ENCODE data around the gene GLIPR2. TPM values are rescaled to one million over a fixed set of nuclear protein-coding genes. Genes with fewer than 3 reads are reported as not detected.

The GLIPR2 gene
- total and polyA plus RNA-seq, 2 of the 13 experiments (the other 11 are each of a cell fraction or from before 2014, with no cell fraction given): 0.08 to 0.42 TPM

DNA sequence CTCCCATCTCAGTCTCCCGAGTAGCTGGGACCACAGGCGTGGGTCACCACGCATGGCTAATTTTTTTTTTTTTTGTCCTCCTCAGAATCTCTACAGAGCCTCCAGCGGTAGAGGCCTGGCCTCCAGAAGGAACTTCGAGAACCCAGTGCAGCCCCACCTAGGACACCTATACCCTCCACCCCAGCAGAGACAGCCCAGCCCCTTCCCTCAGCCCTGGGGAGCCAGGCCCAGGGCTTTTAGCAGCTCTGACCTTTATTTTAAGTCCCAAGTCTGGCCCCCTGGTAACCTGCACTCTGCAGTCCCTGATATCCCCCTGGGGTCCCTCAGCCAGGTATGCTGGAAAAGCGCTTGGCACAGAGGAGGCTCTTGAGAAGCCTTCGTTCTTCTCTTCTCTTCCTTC lies 5.2 kb downstream of the GLIPR2 start:
- FAIRE-seq: no peak
- H3K27ac ChIP-seq (ENCODE audit: extremely low read length, insufficient read depth, low read length): no peak overlapping the region
- no peak for ATAC-seq
- no peaks in the 10 kb centered on the region for H3K79me2 ChIP-seq (ENCODE audit: insufficient read depth, low read length)
- no peaks in the 10 kb centered on the region for H3K36me3 ChIP-seq (replicated peaks in 1 of 2; ENCODE audit: control insufficient read depth in 1 of 2, insufficient read depth in 2 of 2, low read length in 2 of 2)
- ChIA-PET CTCF (ENCODE audit: low intra/inter-chr PET ratio, low total read pairs) (no interaction called here), POLR2A (no interaction called here)
- intact Hi-C loops (cut with micrococcal nuclease; ENCODE audit: unreplicated experiment): no loop called here
- no peak overlapping the region for H3K9ac ChIP-seq (ENCODE audit: insufficient read depth, low read depth, low read length)
- 48% methylated on average over 7 of the region's 7 CpGs for WGBS (ENCODE audit: low lambda C conversion rate)
- H3K4me1 ChIP-seq (ENCODE audit: insufficient read depth, low read length): peaks cover 25% of the 10 kb centered on the region
- H3K9me3 ChIP-seq (ENCODE audit: low read length): peaks cover 11% of the 10 kb centered on the region; the same call in 1 of the 2 replicates
- H3K4me3 ChIP-seq (replicated peaks in 1 of 3; ENCODE audit: insufficient read depth in 1 of 3, low read depth in 2 of 3, low read length in 3 of 3): no peak overlapping the region
- no peak overlapping the region for H3K4me2 ChIP-seq (ENCODE audit: low read depth, low read length)
- peaks cover 9 to 36% of the 10 kb centered on the region in 2 experiments for H3K27me3 ChIP-seq (ENCODE audit: control insufficient read depth in 1 of 2, insufficient read depth in 2 of 2, low read length in 2 of 2)
- no peak for DNase-seq (ENCODE audit: low spot score)
- TF ChIP-seq, protein P1, sequence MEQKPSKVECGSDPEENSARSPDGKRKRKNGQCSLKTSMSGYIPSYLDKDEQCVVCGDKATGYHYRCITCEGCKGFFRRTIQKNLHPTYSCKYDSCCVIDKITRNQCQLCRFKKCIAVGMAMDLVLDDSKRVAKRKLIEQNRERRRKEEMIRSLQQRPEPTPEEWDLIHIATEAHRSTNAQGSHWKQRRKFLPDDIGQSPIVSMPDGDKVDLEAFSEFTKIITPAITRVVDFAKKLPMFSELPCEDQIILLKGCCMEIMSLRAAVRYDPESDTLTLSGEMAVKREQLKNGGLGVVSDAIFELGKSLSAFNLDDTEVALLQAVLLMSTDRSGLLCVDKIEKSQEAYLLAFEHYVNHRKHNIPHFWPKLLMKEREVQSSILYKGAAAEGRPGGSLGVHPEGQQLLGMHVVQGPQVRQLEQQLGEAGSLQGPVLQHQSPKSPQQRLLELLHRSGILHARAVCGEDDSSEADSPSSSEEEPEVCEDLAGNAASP (CRISPR knock-in tag; IDR thresholded peaks at IDR 0.05; ENCODE audit: borderline replicate concordance): no peak
- BruUV-seq (replicated peaks): no TSS peak
- no peaks in the 10 kb centered on the region for H4K20me1 ChIP-seq (ENCODE audit: insufficient read depth, low read length)
- in situ Hi-C loops (cut with HindIII; ENCODE audit: extremely low pct_ligation_motif_present, low pct_unique_long_range_greater_than_20kb): no loop called here
- H2AFZ ChIP-seq (ENCODE audit: low read length): no peak overlapping the region

DNA sequence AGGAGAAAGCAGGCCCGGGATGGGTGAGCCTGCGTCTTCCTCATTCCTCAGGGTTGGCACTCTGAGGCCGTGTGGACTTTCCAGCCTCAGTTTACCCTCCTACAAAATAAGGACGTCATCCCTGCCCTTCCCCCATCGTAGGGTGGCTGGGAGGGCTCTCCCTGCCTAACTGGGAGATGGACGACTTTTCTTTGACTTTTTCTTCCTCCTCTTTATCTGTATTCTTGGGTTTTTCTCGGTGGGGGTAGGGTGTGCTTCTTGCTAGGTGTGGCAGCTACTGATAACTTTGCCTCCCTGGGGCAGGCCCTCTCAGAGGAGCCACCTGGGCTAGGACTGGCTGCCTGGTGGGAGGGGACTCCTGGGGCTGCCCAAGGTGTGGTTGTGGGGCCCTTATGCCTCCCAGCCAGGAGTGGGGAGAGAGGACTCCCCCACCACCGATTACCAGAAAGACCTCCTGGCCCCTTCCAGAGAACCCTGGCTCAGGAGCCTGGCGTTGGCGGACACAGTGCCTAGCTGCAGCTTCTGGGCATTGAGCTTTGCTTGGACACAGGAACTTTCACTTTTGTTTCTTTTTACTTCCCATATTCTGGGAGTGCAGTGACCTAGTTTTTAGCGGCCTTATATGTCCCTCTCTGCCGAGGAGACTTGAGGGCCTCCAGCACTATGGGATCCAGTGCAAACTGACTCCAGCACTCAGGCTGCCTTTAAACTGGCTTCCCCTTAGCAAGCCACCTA lies 6.1 kb downstream of the GLIPR2 start:
- Histone ChIP-seq H3K4me1 (ENCODE audit: insufficient read depth, low read length) (peaks cover 16% of the 10 kb centered on the region; the same call in 1 of the 2 replicates), H3K36me3 (replicated peaks in 1 of 2; ENCODE audit: control insufficient read depth in 1 of 2, insufficient read depth in 2 of 2, low read length in 2 of 2) (no peaks in the 10 kb centered on the region), H3K4me3 (replicated peaks in 1 of 3; ENCODE audit: insufficient read depth in 1 of 3, low read depth in 2 of 3, low read length in 3 of 3) (peak overlapping the region; percentile 3 to 57 (median 32); a peak in 4 of 6 replicates), H4K20me1 (ENCODE audit: insufficient read depth, low read length) (no peaks in the 10 kb centered on the region), H3K27ac (ENCODE audit: extremely low read length, insufficient read depth, low read length) (no peak overlapping the region), H3K4me2 (ENCODE audit: low read depth, low read length) (peak overlapping the region; percentile 59), H2AFZ (ENCODE audit: low read length) (peak overlapping the region; percentile 20), H3K79me2 (ENCODE audit: insufficient read depth, low read length) (no peaks in the 10 kb centered on the region), H3K27me3 (ENCODE audit: control insufficient read depth in 1 of 2, insufficient read depth in 2 of 2, low read length in 2 of 2) (peaks cover 6 to 27% of the 10 kb centered on the region in 2 experiments), H3K9ac (ENCODE audit: insufficient read depth, low read depth, low read length) (peak overlapping the region; percentile 23; the same call in 1 of the 2 replicates), H3K9me3 (ENCODE audit: low read length) (peaks cover 11% of the 10 kb centered on the region; the same call in 1 of the 2 replicates)
- TF ChIP-seq ZNF891 (CRISPR knock-in tag; IDR thresholded peaks at IDR 0.05): peak; percentile 6; the same call in 1 of the 2 replicates
- TF ChIP-seq ZNF672 (CRISPR knock-in tag; IDR thresholded peaks at IDR 0.05): no peak
- no peak for TF ChIP-seq WIZ (CRISPR knock-in tag; IDR thresholded peaks at IDR 0.05)
- TF ChIP-seq ZKSCAN5 (CRISPR knock-in tag; IDR thresholded peaks at IDR 0.05): no peak
- TF ChIP-seq RNF2 (conservative IDR thresholded peaks at IDR 0.05; ENCODE audit: low read depth): no peak
- DNase-seq (ENCODE audit: low spot score): no peak
- no peak for FAIRE-seq
- ATAC-seq: peak; percentile 25
- in situ Hi-C loops (cut with HindIII; ENCODE audit: extremely low pct_ligation_motif_present, low pct_unique_long_range_greater_than_20kb) (no loop called here), intact Hi-C loops (cut with micrococcal nuclease; ENCODE audit: unreplicated experiment) (no loop called here)
- ChIA-PET POLR2A (interaction anchor here (1.2 kb wide), 1 partner anchor 48 kb away, joined by 3 read pairs; the partner anchor contains the start of gene CLTA), CTCF (ENCODE audit: low intra/inter-chr PET ratio, low total read pairs) (no interaction called here)
- WGBS (ENCODE audit: low lambda C conversion rate): 6% methylated on average over 12 of the region's 12 CpGs
- no TSS peak for BruUV-seq (replicated peaks)
